HG03558 (cell line): Measurements from ENCODE around the gene GLS.

ENCODE experiments used
- ATAC-seq: cut with Tn5 transposase; IDR thresholded peaks from one replicate; pipeline ENCODE4 v1.9.1; 2021; ENCODE audit warnings: moderate number of reproducible peaks; ENCODE audit not compliant: unreplicated experiment; ENCODE audit errors: extremely low read depth

GLS gene

GRCh38 chr2:191008286-191008685 is 127.7 kb downstream of the GLS start:
- ATAC-seq, result no peak

- no peak for ATAC-seq
Measured at GRCh38 chr2:191009541-191010374, 129.1 kb downstream of the GLS start.

GRCh38 chr2:191010887-191011885 is 130.6 kb downstream of the GLS start:
- ATAC-seq, result no peak

- ATAC-seq, result no peak
Measured at GRCh38 chr2:191012346-191012745, 131.7 kb downstream of the GLS start.

GRCh38 chr2:191012845-191013681 is 132.4 kb downstream of the GLS start:
- ATAC-seq, result no peak

GRCh38 chr2:191013682-191013931 is 133.0 kb downstream of the GLS start:
- ATAC-seq, result no peak

- peak; percentile 67 for ATAC-seq
Measured at GRCh38 chr2:191013932-191014652, 133.5 kb downstream of the GLS start, which contains the start of gene STAT1. STAT1 (minus strand) TSS chr2:191014171; CDS start chr2:191010003, 4,168 bp downstream.

GRCh38 chr2:191014653-191015020 is 134.0 kb downstream of the GLS start:
- no peak for ATAC-seq
